HCT116 (cell line): ENCODE data around the gene BAX. TPM values are rescaled to one million over a fixed set of nuclear protein-coding genes. Genes with fewer than 3 reads are reported as not detected.
A peak's percentile ranks its signal among the peaks of the same experiment; 100 is the strongest.

Source experiments
- ATAC-seq: fragments of 200-7000 bp; cut with Tn5 transposase; 2 replicates; pipeline ENCODE4 v1.9.1; 2020; ENCODE audit warnings: mild to moderate bottlenecking, moderate library complexity
- BruUV-seq: library from RNA; stranded (reverse); fragments of 400-500 nt; replicated peaks from 2 replicates; lab custom pipeline; 2021; lab: Mats Ljungman, UMichigan
- CTCF ChIA-PET: fragments of 300-600 bp; sonication (Branson Sonifier 250); formaldehyde crosslinking; loops from one replicate; lab custom pipeline; 2021; ENCODE audit warnings: antibody characterized with exemption; lab: Charles Lee
- POLR2A ChIA-PET: fragments of 300-600, 350-600 bp; sonication (Branson Sonifier 250); formaldehyde crosslinking; loops from one replicate; lab custom pipeline; 2021; ENCODE audit warnings: antibody characterized with exemption; lab: Charles Lee
- RAD21 ChIA-PET, 2 experiments: fragments of 300-600 bp; sonication (Branson Sonifier 250); formaldehyde crosslinking; loops; one replicate each; lab custom pipeline; 2023; ENCODE audit warnings: low total read pairs in 2 of 2; ENCODE audit not compliant: uncharacterized antibody in 2 of 2, unreplicated experiment in 2 of 2, low non-redundant PET in 1 of 2; lab: Charles Lee
- DNase-seq: peaks from one replicate; pipeline ENCODE4 v3.0.0-alpha.2; 2010; ENCODE audit warnings: low read depth, low spot score
- H2AFZ ChIP-seq: fragments of 200-600 bp; shearing (Covaris generic), sonication (generic); 2 replicates; pipeline ENCODE4 v1.6.1; 2017; ENCODE audit warnings: low read depth, mixed run types, mixed read lengths, antibody characterized with exemption, low read length; ENCODE audit not compliant: poor library complexity, severe bottlenecking
- H3K27ac ChIP-seq: 2 replicates; pipeline ENCODE4 v1.5.1; 2012; ENCODE audit warnings: low read depth, low read length
- H3K27me3 ChIP-seq: fragments of 200-600 bp; sonication (generic); 2 replicates; pipeline ENCODE4 v1.6.1; 2016; ENCODE audit warnings: mixed run types, low read length, mixed read lengths; ENCODE audit not compliant: insufficient read depth
- H3K36me3 ChIP-seq, 2 experiments: fragments of 200-500 bp in 1 of 2; fragments of 200-600 bp in 1 of 2; sonication (Bioruptor generic) in 1 of 2; sonication (generic) in 1 of 2; 2 replicates each; pipeline versions ENCODE4 v1.5.1 to v1.6.1; 2014 to 2016; ENCODE audit warnings: low read length in 2 of 2, inconsistent platforms in 1 of 2, mixed read lengths in 1 of 2, mixed run types in 1 of 2; ENCODE audit not compliant: insufficient read depth in 2 of 2, control insufficient read depth in 1 of 2
- H3K4me1 ChIP-seq, 2 experiments: fragments of 200-600 bp in 1 of 2; sonication (generic) in 1 of 2; 2 replicates each; pipeline versions ENCODE4 v1.5.1 to v1.6.1; 2012 to 2017; ENCODE audit warnings: low read length in 2 of 2, inconsistent platforms in 1 of 2, mild to moderate bottlenecking in 1 of 2, mixed read lengths in 1 of 2, mixed run types in 1 of 2, moderate library complexity in 1 of 2; ENCODE audit not compliant: insufficient read depth in 2 of 2, control insufficient read depth in 1 of 2
- H3K4me2 ChIP-seq: fragments of 200-600 bp; sonication (generic); 2 replicates; pipeline ENCODE4 v1.6.1; 2017; ENCODE audit warnings: mixed run types, low read length, mixed read lengths
- H3K4me3 ChIP-seq, 2 experiments: fragments of 200-600 bp in 1 of 2; sonication (generic) in 1 of 2; replicated peaks in 1 of 2; 2 replicates each; pipeline ENCODE4 v1.5.1; 2011 to 2016; ENCODE audit warnings: low read length in 2 of 2, control low read depth in 1 of 2, low read depth in 1 of 2, mild to moderate bottlenecking in 1 of 2, mixed read lengths in 1 of 2, mixed run types in 1 of 2
- H3K79me2 ChIP-seq: fragments of 200-600 bp; sonication (generic); 2 replicates; pipeline ENCODE4 v1.6.1; 2017; ENCODE audit warnings: mild to moderate bottlenecking, mixed run types, low read length, moderate library complexity, mixed read lengths; ENCODE audit not compliant: insufficient read depth
- H3K9ac ChIP-seq: fragments of 200-600 bp; sonication (generic); 2 replicates; pipeline ENCODE4 v1.6.1; 2016; ENCODE audit warnings: low read length, mixed read lengths
- H3K9me2 ChIP-seq: fragments of 200-600 bp; sonication (generic), shearing (Covaris generic); 2 replicates; pipeline ENCODE4 v1.6.1; 2017; ENCODE audit warnings: mixed run types, mild to moderate bottlenecking, moderate library complexity; ENCODE audit not compliant: insufficient read depth
- H3K9me3 ChIP-seq, 2 experiments: fragments of 200-500 bp in 1 of 2; fragments of 200-600 bp in 1 of 2; sonication (Bioruptor generic) in 1 of 2; sonication (generic) in 1 of 2; 2 replicates each; pipeline ENCODE4 v1.6.1; 2014 to 2017; ENCODE audit warnings: low read length in 2 of 2, mixed read lengths in 2 of 2, inconsistent platforms in 1 of 2, low read depth in 1 of 2, mild to moderate bottlenecking in 1 of 2, mixed run types in 1 of 2, moderate library complexity in 1 of 2; ENCODE audit not compliant: control insufficient read depth in 1 of 2, insufficient read depth in 1 of 2
- H4K20me1 ChIP-seq: fragments of 200-600 bp; sonication (generic), shearing (Covaris generic); 2 replicates; pipeline ENCODE4 v1.6.1; 2017; ENCODE audit warnings: mixed run types, mild to moderate bottlenecking, moderate library complexity; ENCODE audit not compliant: insufficient read depth
- ATF3 ChIP-seq: IDR thresholded peaks from 2 replicates; pipeline ENCODE4 v1.6.1; 2012
- CBX3 ChIP-seq: IDR thresholded peaks from 2 replicates; pipeline ENCODE4 v1.6.1; 2012; ENCODE audit warnings: low read depth
- CTCF ChIP-seq, 3 experiments: fragments of 200-600 bp in 1 of 3; sonication (generic) in 1 of 3; IDR thresholded peaks in 2 of 3; conservative IDR thresholded peaks in 1 of 3; 2 replicates each; pipeline ENCODE4 v1.5.1; 2012 to 2017; ENCODE audit warnings: low read depth in 2 of 3, low read length in 2 of 3, antibody characterized with exemption in 1 of 3, borderline replicate concordance in 1 of 3, control low read depth in 1 of 3, mild to moderate bottlenecking in 1 of 3, mixed read lengths in 1 of 3, mixed run types in 1 of 3, moderate library complexity in 1 of 3; ENCODE audit not compliant: insufficient read depth in 1 of 3
- EGR1 ChIP-seq: IDR thresholded peaks from 2 replicates; pipeline ENCODE4 v1.6.1; 2012; ENCODE audit warnings: low read depth
- EZH2phosphoT487 ChIP-seq: fragments of 200-600 bp; IDR thresholded peaks from 2 replicates; pipeline ENCODE4 v1.6.1; 2018; ENCODE audit warnings: antibody characterized with exemption, borderline replicate concordance
- FOSL1 ChIP-seq: IDR thresholded peaks from 2 replicates; pipeline ENCODE4 v1.6.1; 2012; ENCODE audit warnings: low read depth
- POLR2A ChIP-seq: IDR thresholded peaks from 2 replicates; pipeline ENCODE4 v1.7.0; 2011; ENCODE audit warnings: borderline replicate concordance; ENCODE audit not compliant: insufficient read depth, insufficient read length; ENCODE audit errors: extremely low read depth
- TCF7L2 ChIP-seq: IDR thresholded peaks from 2 replicates; pipeline ENCODE4 v1.7.0; 2011; ENCODE audit warnings: borderline replicate concordance, inconsistent platforms; ENCODE audit not compliant: insufficient read depth, insufficient read length; ENCODE audit errors: extremely low read depth
- ZBTB33 ChIP-seq: IDR thresholded peaks from 2 replicates; pipeline ENCODE4 v1.6.1; 2011; ENCODE audit warnings: mild to moderate bottlenecking, low read length, moderate library complexity; ENCODE audit not compliant: insufficient replicate concordance; ENCODE audit errors: extremely low read depth
- ZFX ChIP-seq: fragments of 450-650 bp; IDR thresholded peaks from 2 replicates; pipeline ENCODE4 v1.6.1; 2017
- intact Hi-C: fragments of 100-400 bp; cut with micrococcal nuclease; formaldehyde crosslinking; loops from 2 replicates; pipeline ENCODE4 v1.10.0; 2022
- total RNA-seq: library from RNA; stranded (reverse); gene quantifications from one replicate; pipeline ENCODE4 v1.2.1, GENCODE V29; 2021; ENCODE audit not compliant: unreplicated experiment

Gene BAX
- total RNA-seq, 1 experiment from 2014 or later, result 96.4 TPM

GRCh38 chr19:48990400-48990799, 35.7 kb downstream of the BAX start:
- Histone ChIP-seq H2AFZ (no peak overlapping the region), H3K4me3 (no peak overlapping the region), H3K9ac (no peak overlapping the region), H3K27ac (no peak overlapping the region), H3K27me3 (no peaks in the 10 kb centered on the region), H3K79me2 (peaks cover 43% of the 10 kb centered on the region), H3K9me3 (no peaks in the 10 kb centered on the region), H4K20me1 (no peaks in the 10 kb centered on the region), H3K4me2 (no peak overlapping the region), H3K36me3 (peaks cover 11% of the 10 kb centered on the region in 2 experiments; a peak in 2 of 4 replicates), H3K9me2 (no peaks in the 10 kb centered on the region), H3K4me1 (peaks cover 11 to 19% of the 10 kb centered on the region in 2 experiments)
- ChIA-PET POLR2A (no interaction called here), CTCF (no interaction called here), RAD21 (no interaction called here)
- intact Hi-C loops, result no loop called here
- no TSS peak for BruUV-seq
- ATAC-seq (no peak), DNase-seq (no peak)
- TF ChIP-seq EZH2phosphoT487 (no peak), POLR2A (no peak), CTCF (IDR thresholded peaks at IDR 0.05 in 2 of 3, conservative IDR thresholded peaks at IDR 0.05 in 1 of 3; ENCODE audit: borderline replicate concordance in 1 of 3, insufficient read depth in 1 of 3, low read depth in 2 of 3, low read length in 2 of 3) (no peak), ZFX (no peak), ATF3 (no peak)

- no TSS peak for BruUV-seq
- RAD21 ChIA-PET, result no interaction called here
- no peak for TF ChIP-seq CTCF (IDR thresholded peaks at IDR 0.05 in 2 of 3, conservative IDR thresholded peaks at IDR 0.05 in 1 of 3; ENCODE audit: borderline replicate concordance in 1 of 3, insufficient read depth in 1 of 3, low read depth in 2 of 3, low read length in 2 of 3)
- TF ChIP-seq EZH2phosphoT487, result no peak
- no peak for TF ChIP-seq ATF3
- TF ChIP-seq FOSL1, result no peak
- no peak for TF ChIP-seq TCF7L2
- TF ChIP-seq EGR1, result no peak
- TF ChIP-seq ZBTB33, result no peak
- TF ChIP-seq CBX3, result no peak
Measured at GRCh38 chr19:48991011-48991609, 36.4 kb downstream of the BAX start.

More at GRCh38 chr19:48991011-48991609, 36.4 kb downstream of the BAX start:
- Histone ChIP-seq H3K4me3 (no peak overlapping the region), H3K36me3 (peaks cover 8% of the 10 kb centered on the region in 2 experiments; a peak in 2 of 4 replicates), H3K4me1 (peaks cover 11 to 19% of the 10 kb centered on the region in 2 experiments), H3K27me3 (no peaks in the 10 kb centered on the region), H3K27ac (peak overlapping the region; percentile 15; the same call in 1 of the 2 replicates), H2AFZ (no peak overlapping the region), H3K9me2 (no peaks in the 10 kb centered on the region), H3K79me2 (peaks cover 50% of the 10 kb centered on the region), H3K9me3 (no peaks in the 10 kb centered on the region), H3K4me2 (peak overlapping the region; percentile 92; the same call in 1 of the 2 replicates), H4K20me1 (no peaks in the 10 kb centered on the region), H3K9ac (no peak overlapping the region)
- ATAC-seq, result no peak
- ChIA-PET CTCF (interaction anchor here (1.4 kb wide), 1 partner anchor 20 kb away, joined by 6 read pairs; no protein-coding TSS in a partner anchor), POLR2A (no interaction called here)
- intact Hi-C loops, result no loop called here
- DNase-seq, result no peak
